Measurements from ENCODE around the gene ASGR1.
"Not testable (repeated sequence)": the region's sequence is repeated elsewhere in the genome, so short reads cannot be mapped to it uniquely, and the experiment has no call there.

The ASGR1 gene

DNA sequence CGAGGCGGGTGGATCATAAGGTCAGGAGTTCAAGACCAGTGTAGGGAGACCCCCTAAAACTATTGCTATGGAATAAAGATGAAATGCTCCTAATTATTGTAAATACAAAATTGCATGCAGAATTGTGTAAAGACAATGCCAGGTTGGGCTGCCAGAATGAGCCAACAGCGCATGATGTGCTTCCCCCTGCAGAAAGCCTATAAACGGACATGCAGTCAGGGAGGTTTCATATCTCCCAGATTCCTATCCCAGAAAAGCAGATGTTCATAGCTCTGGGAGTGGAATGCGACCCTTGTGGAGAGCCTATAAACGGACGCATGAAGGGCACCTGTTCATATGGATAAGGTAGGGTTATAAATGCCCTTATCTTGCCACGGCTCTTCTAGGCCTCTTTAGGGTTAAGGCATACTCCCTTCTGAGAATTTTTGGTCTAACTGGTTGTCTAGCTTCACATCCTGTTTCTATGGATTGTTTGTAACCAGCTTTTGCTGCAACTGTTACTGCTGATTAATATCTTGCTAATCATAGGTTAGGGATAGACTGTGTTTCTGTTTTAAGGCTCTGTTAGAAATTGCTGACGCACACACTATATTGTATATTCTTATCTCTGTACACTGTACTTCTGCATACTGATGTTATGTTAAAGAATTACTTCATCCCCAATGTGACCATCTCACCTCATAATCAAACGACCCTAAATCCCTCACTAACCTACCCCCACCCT, 10.2 kb downstream of the ASGR1 start:
- not testable (repeated sequence) for H3K36me3 ChIP-seq (ENCODE audit: control insufficient read depth, insufficient read depth, low read length)

DNA sequence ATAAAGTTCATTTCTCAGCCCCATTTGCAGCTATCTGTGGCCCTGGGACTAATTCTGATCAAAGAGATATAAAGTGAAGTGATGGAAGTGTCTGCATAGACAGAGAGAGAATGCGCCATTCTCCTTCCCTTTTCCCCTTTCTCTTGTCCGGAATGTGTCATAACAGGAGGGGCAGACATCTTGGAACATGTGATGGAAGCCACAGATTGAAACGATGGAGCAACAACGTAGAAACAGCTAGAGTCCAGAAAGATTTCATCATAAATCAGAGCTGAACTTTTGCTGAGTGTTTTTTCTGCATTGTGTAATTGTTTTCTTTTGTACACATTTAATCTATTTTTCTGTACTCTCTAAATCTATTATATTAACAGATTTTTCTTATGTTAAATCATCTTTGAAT, 11.3 kb downstream of the ASGR1 start:
- peaks cover 3% of the 10 kb centered on the region for H3K4me1 ChIP-seq (ENCODE audit: control insufficient read depth, insufficient read depth, low read length)
- H3K36me3 ChIP-seq (ENCODE audit: control insufficient read depth, insufficient read depth, low read length) = no peaks in the 10 kb centered on the region
- no peaks in the 10 kb centered on the region for H3K27me3 ChIP-seq (ENCODE audit: control insufficient read depth, insufficient read depth, low read length)
- H3K4me3 ChIP-seq (ENCODE audit: low read depth, low read length) = no peak overlapping the region
- no peak overlapping the region for H3K9ac ChIP-seq (ENCODE audit: low read depth, low read length)
- no peaks in the 10 kb centered on the region for H3K9me3 ChIP-seq (ENCODE audit: control insufficient read depth, insufficient read depth, low read length)

More for the DNA sequence above, 10.2 kb downstream of the ASGR1 start:
- not testable (repeated sequence) for H3K4me3 ChIP-seq (ENCODE audit: low read depth, low read length); H3K9me3 ChIP-seq (ENCODE audit: control insufficient read depth, insufficient read depth, low read length); H3K27me3 ChIP-seq (ENCODE audit: control insufficient read depth, insufficient read depth, low read length); H3K9ac ChIP-seq (ENCODE audit: low read depth, low read length); H3K4me1 ChIP-seq (ENCODE audit: control insufficient read depth, insufficient read depth, low read length)

DNA sequence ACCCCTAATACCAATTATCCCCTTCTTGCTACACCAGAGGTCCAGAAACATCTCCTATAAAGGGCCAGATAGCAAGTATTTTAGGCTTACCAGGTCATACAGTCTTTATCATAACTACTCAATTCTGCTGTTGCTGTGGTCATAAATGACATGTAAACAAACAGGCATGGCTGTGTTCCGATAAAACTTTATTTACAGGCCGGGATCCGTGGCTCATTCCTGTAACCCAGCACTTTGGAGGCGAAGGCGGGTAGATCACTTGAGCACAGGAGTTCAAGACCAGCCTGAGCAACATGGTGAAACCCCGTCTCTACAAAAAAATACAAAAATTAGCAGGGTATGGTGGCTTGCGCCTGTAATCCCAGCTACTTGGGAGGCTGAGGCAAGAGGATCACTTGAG, 12.3 kb downstream of the ASGR1 start:
- Histone ChIP-seq H3K9ac (ENCODE audit: low read depth, low read length) (no peak overlapping the region), H3K4me3 (ENCODE audit: low read depth, low read length) (no peak overlapping the region), H3K36me3 (ENCODE audit: control insufficient read depth, insufficient read depth, low read length) (no peaks in the 10 kb centered on the region), H3K4me1 (ENCODE audit: control insufficient read depth, insufficient read depth, low read length) (peaks cover 3% of the 10 kb centered on the region), H3K9me3 (ENCODE audit: control insufficient read depth, insufficient read depth, low read length) (no peaks in the 10 kb centered on the region), H3K27me3 (ENCODE audit: control insufficient read depth, insufficient read depth, low read length) (no peaks in the 10 kb centered on the region)

DNA sequence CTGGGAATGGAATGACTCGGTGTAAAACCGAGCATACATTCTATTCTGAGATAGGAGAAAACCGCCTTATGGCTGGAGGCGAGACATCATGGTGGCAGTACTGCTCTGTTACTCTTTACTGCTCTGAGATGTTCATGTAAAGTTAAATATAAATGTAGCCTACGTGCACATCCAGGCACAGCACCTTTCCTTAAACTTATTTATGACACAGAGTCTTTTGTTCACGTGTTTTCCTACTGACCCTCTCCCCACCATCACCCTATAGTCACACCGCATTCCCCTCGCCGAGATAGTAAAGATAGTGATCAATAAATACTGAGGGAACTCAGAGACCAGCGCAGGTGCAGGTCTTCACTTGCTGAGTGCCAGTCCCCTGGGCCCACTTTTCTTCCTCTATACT, 19.6 kb downstream of the ASGR1 start:
- not testable (repeated sequence) for H3K9me3 ChIP-seq (ENCODE audit: control insufficient read depth, insufficient read depth, low read length); H3K9ac ChIP-seq (ENCODE audit: low read depth, low read length); H3K4me1 ChIP-seq (ENCODE audit: control insufficient read depth, insufficient read depth, low read length); H3K4me3 ChIP-seq (ENCODE audit: low read depth, low read length); H3K27me3 ChIP-seq (ENCODE audit: control insufficient read depth, insufficient read depth, low read length); H3K36me3 ChIP-seq (ENCODE audit: control insufficient read depth, insufficient read depth, low read length)

DNA sequence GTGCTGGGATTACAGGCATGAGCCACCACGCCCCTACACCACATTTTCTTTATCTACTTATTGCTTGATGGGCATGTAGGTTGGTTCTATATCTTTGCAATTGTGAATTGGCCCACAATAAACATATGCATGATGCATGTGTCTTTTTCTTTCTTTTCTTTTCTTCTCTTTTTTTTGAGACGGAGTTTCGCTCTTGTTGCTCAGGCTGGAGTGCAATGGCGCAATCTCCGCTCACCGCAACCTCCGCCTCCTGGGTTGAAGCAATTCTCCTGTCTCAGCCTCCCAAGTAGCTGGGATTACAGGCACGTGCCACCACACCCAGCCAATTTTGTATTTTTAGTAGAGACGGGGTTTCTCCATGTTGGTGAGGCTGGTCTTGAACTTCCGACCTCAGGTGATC, 20.7 kb downstream of the ASGR1 start:
- H3K36me3 ChIP-seq (ENCODE audit: control insufficient read depth, insufficient read depth, low read length); H3K4me3 ChIP-seq (ENCODE audit: low read depth, low read length); H3K9ac ChIP-seq (ENCODE audit: low read depth, low read length); H3K27me3 ChIP-seq (ENCODE audit: control insufficient read depth, insufficient read depth, low read length); H3K4me1 ChIP-seq (ENCODE audit: control insufficient read depth, insufficient read depth, low read length); H3K9me3 ChIP-seq (ENCODE audit: control insufficient read depth, insufficient read depth, low read length): not testable (repeated sequence)

DNA sequence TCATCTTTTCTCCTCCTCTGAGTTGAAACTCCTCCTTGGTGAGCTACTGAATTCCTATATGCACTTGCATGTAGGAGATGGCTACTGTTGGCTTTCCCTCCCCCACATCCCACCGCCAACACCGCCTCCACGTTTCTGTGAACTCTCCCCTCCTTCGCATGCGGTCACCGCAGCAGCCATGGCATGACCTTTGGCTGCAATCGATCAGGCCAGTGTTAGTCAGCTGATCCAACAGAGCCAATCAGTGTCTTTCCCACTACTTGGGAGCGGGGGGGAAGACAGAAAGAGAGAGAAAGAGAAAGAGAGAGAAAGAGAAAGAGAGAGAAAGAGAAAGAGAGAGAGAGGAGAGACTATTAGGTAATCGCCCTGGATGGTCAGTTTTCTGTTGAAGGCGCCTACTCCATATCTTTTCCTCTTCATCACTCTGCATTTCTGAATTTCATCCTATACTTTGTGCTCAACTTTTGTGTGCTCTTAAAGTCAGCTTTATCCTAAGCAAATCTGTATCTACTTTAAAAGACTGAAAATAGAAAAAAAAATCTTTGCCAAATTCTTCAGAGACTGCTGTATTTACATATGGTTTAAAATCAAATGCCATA, 22.7 kb downstream of the ASGR1 start:
- Histone ChIP-seq H3K36me3 (ENCODE audit: control insufficient read depth, insufficient read depth, low read length) (no peaks in the 10 kb centered on the region), H3K27me3 (ENCODE audit: control insufficient read depth, insufficient read depth, low read length) (peaks cover 2% of the 10 kb centered on the region), H3K4me1 (ENCODE audit: control insufficient read depth, insufficient read depth, low read length) (no peaks in the 10 kb centered on the region), H3K4me3 (ENCODE audit: low read depth, low read length) (no peak overlapping the region), H3K9ac (ENCODE audit: low read depth, low read length) (no peak overlapping the region), H3K9me3 (ENCODE audit: control insufficient read depth, insufficient read depth, low read length) (no peaks in the 10 kb centered on the region)

DNA sequence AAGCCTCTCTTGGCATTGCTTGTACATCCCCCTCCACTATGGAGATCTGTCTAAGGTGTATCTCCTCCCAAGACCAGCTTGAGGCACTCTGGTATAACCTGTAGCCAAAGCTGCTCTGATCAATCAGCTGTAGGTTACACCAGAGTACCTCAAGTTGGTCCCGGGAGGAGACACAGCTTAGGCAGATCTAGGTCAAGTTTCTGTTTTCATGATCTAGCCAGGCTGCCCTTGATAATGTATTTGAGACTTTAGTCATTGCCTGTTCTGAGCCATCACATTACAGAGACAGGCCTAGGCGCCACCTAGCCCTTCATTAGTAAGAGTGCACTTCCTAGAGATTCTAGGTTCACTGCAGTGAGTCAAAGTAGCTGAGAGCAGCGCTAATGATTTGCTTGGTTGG, 31.4 kb downstream of the ASGR1 start:
- no peaks in the 10 kb centered on the region for H3K9me3 ChIP-seq (ENCODE audit: control insufficient read depth, insufficient read depth, low read length)
- peaks cover 2% of the 10 kb centered on the region for H3K4me1 ChIP-seq (ENCODE audit: control insufficient read depth, insufficient read depth, low read length)
- H3K27me3 ChIP-seq (ENCODE audit: control insufficient read depth, insufficient read depth, low read length) = no peaks in the 10 kb centered on the region
- H3K9ac ChIP-seq (ENCODE audit: low read depth, low read length) = no peak overlapping the region
- no peaks in the 10 kb centered on the region for H3K36me3 ChIP-seq (ENCODE audit: control insufficient read depth, insufficient read depth, low read length)
- no peak overlapping the region for H3K4me3 ChIP-seq (ENCODE audit: low read depth, low read length)

DNA sequence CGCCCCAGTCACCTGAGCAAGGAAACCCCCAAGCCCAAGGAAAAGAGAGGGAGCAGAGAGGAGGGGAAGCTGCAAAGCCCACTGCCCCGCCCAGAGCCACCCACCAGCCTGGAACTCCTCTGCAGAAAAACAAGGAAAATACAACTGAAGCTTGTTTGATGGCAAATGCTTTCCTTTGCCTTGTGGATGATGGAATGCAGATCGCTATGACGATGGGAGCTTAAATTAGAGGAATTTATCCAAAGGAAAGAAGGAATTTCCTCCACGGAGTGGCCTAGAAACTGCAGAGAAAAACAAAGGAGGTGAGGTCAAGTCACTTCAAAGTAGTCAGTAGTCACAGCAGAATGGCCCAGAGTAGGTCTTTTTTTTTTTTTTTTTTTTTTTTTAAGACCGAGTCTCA, 33.1 kb downstream of the ASGR1 start:
- Histone ChIP-seq H3K9ac (ENCODE audit: low read depth, low read length) (no peak overlapping the region), H3K9me3 (ENCODE audit: control insufficient read depth, insufficient read depth, low read length) (no peaks in the 10 kb centered on the region)

DNA sequence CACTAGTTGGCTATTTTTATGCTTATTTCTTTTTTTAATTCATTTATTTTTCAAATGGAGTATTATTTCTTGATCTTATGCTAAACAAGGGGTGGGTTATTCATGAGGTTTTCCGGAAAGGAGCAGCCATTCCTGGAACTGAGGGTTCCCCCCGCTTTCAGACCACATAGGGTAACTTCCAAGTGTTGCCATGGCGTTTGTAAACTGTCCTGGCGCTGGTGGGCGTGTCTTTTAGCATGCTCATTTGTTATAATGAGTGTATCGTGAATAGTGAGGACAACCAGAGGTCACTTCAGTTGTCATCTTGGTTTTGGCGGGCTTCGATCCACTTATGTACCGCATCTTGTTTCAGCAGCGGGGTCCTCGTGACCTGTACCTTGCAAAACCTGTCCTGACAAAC, 35.0 kb downstream of the ASGR1 start:
- Histone ChIP-seq H3K9me3 (ENCODE audit: control insufficient read depth, insufficient read depth, low read length) (no peaks in the 10 kb centered on the region), H3K4me3 (ENCODE audit: low read depth, low read length) (no peak overlapping the region)

More for the DNA sequence above, 33.1 kb downstream of the ASGR1 start:
- Histone ChIP-seq H3K4me1 (ENCODE audit: control insufficient read depth, insufficient read depth, low read length) (peaks cover 2% of the 10 kb centered on the region), H3K27me3 (ENCODE audit: control insufficient read depth, insufficient read depth, low read length) (no peaks in the 10 kb centered on the region), H3K4me3 (ENCODE audit: low read depth, low read length) (no peak overlapping the region), H3K36me3 (ENCODE audit: control insufficient read depth, insufficient read depth, low read length) (no peaks in the 10 kb centered on the region)

DNA sequence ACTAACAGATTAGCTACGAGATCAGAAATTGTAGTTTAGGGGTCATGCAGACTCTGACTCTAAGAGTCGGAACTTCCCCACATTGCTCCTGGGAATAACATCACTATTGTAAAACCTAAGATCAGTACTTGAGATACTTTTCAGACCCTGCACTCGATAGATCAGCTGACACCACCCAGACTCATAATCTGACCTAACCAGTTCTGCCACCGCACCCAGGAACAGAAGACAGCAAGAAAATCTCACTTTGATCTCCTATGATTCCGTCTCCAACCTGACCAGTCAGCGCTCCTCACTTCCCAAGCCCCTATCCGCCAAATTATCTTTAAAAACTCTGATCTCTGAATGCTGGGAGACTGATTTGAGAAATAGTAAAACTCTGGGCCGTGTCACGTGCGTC, 37.3 kb downstream of the ASGR1 start:
- H3K9me3 ChIP-seq (ENCODE audit: control insufficient read depth, insufficient read depth, low read length) = no peaks in the 10 kb centered on the region
- H3K4me3 ChIP-seq (ENCODE audit: low read depth, low read length) = no peak overlapping the region
- no peaks in the 10 kb centered on the region for H3K27me3 ChIP-seq (ENCODE audit: control insufficient read depth, insufficient read depth, low read length)
- H3K4me1 ChIP-seq (ENCODE audit: control insufficient read depth, insufficient read depth, low read length) = peaks cover 8% of the 10 kb centered on the region
- H3K9ac ChIP-seq (ENCODE audit: low read depth, low read length) = no peak overlapping the region
- no peaks in the 10 kb centered on the region for H3K36me3 ChIP-seq (ENCODE audit: control insufficient read depth, insufficient read depth, low read length)

More for the DNA sequence above, 35.0 kb downstream of the ASGR1 start:
- no peak overlapping the region for H3K9ac ChIP-seq (ENCODE audit: low read depth, low read length)
- no peaks in the 10 kb centered on the region for H3K27me3 ChIP-seq (ENCODE audit: control insufficient read depth, insufficient read depth, low read length)
- H3K36me3 ChIP-seq (ENCODE audit: control insufficient read depth, insufficient read depth, low read length) = no peaks in the 10 kb centered on the region
- peaks cover 5% of the 10 kb centered on the region for H3K4me1 ChIP-seq (ENCODE audit: control insufficient read depth, insufficient read depth, low read length)

DNA sequence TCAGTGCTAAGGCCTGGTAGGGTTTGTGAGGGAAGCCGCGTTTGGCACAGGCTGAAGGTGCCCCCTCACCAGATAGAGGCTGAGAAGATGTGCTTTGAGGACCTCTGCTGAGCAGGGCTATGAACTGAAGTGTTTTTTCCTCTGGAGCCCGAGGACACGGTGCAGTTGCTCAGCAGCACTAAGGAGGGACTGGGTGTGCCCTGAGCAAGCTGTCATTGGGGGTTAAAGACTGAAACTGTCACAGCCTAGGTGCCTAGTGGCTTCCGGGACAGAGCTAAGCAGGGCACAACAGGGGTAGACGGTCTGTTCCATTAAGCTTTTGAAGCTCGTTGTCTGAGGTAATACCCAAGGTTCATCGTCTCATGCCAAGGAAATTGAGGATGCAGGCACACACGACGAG, 39.8 kb downstream of the ASGR1 start:
- no peaks in the 10 kb centered on the region for H3K36me3 ChIP-seq (ENCODE audit: control insufficient read depth, insufficient read depth, low read length)
- H3K4me1 ChIP-seq (ENCODE audit: control insufficient read depth, insufficient read depth, low read length) = peaks cover 6% of the 10 kb centered on the region
- H3K27me3 ChIP-seq (ENCODE audit: control insufficient read depth, insufficient read depth, low read length) = peaks cover 4% of the 10 kb centered on the region

DNA sequence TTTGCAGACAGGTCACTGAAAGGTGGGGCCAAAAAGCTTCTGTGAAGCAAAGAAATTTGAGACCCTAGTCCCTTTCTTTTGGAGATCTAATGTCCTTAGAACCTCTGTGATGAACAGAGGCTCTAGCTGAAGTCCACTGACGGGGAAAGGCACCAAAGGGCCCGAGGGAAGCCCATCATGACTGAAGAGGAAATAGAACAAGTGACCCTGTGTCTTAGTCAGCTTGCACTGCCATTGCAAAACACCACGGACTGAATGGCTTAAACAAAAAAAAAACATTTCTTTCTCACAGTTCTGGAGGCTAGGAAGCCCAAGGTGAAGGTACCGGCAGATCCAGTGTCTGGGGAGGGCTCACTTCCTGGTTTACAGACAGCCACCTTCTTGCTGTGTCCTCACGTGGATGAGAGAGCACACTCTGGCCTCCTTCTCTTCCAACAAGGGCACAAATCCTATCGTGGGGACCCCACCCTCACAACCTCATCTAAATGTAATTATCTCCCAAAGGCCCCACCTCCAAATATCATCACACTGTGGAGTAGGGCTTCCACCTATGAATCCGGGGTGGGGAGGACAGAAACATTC, 40.3 kb downstream of the ASGR1 start:
- Histone ChIP-seq H3K27me3 (ENCODE audit: control insufficient read depth, insufficient read depth, low read length) (peaks cover 4% of the 10 kb centered on the region), H3K9ac (ENCODE audit: low read depth, low read length) (no peak overlapping the region), H3K9me3 (ENCODE audit: control insufficient read depth, insufficient read depth, low read length) (no peaks in the 10 kb centered on the region), H3K4me3 (ENCODE audit: low read depth, low read length) (no peak overlapping the region), H3K4me1 (ENCODE audit: control insufficient read depth, insufficient read depth, low read length) (peaks cover 6% of the 10 kb centered on the region), H3K36me3 (ENCODE audit: control insufficient read depth, insufficient read depth, low read length) (no peaks in the 10 kb centered on the region)

More for the DNA sequence above, 39.8 kb downstream of the ASGR1 start:
- Histone ChIP-seq H3K9me3 (ENCODE audit: control insufficient read depth, insufficient read depth, low read length) (no peaks in the 10 kb centered on the region), H3K9ac (ENCODE audit: low read depth, low read length) (no peak overlapping the region), H3K4me3 (ENCODE audit: low read depth, low read length) (no peak overlapping the region)

Data from iPS-15b (cell line).